ENCODE measurements around the gene ZNF519. TPM values are rescaled to one million over a fixed set of nuclear protein-coding genes. Genes with fewer than 3 reads are reported as not detected.

Gene ZNF519
- total RNA-seq, 1 experiment from 2014 or later, result 23.8 TPM

- Histone ChIP-seq H3F3A (ENCODE audit: insufficient read depth, low read depth) (no peaks in the 10 kb centered on the region), H3K36me3 (ENCODE audit: low read depth) (no peaks in the 10 kb centered on the region), H3K9me2 (ENCODE audit: insufficient read depth) (no peaks in the 10 kb centered on the region; the same call in 1 of the 2 replicates), H3K79me2 (ENCODE audit: low read depth) (no peaks in the 10 kb centered on the region), H3K27ac (no peak overlapping the region), H3K27me3 (ENCODE audit: insufficient read depth, low read depth) (no peaks in the 10 kb centered on the region), H3K4me3 (no peak overlapping the region), H4K20me1 (ENCODE audit: insufficient read depth) (no peaks in the 10 kb centered on the region), H3K9me3 (ENCODE audit: insufficient read depth, low read depth) (no peaks in the 10 kb centered on the region), H2AFZ (no peak overlapping the region), H3K4me2 (no peak overlapping the region), H3K4me1 (replicated peaks; ENCODE audit: insufficient read depth) (no peaks in the 10 kb centered on the region)
- no peak for TF ChIP-seq CTCF (conservative IDR thresholded peaks at IDR 0.05)
- TF ChIP-seq EZH2 (IDR thresholded peaks at IDR 0.05; ENCODE audit: low read depth), result no peak
- DNase-seq, result peak in 1 of 2 experiments; percentile 27
- intact Hi-C loops (cut with micrococcal nuclease; ENCODE audit: unreplicated experiment), result no loop called here
- BruUV-seq (replicated peaks), result no TSS peak
- ChIA-PET POLR2A (ENCODE audit: unreplicated experiment) (no interaction called here), CTCF (no interaction called here)
Measured at GRCh38 chr18:14089781-14090180, 42.5 kb downstream of the ZNF519 start.

- no TSS peak for BruUV-seq (replicated peaks)
- Histone ChIP-seq H4K20me1 (ENCODE audit: insufficient read depth) (no peaks in the 10 kb centered on the region), H3K9me2 (ENCODE audit: insufficient read depth) (no peaks in the 10 kb centered on the region; the same call in 1 of the 2 replicates), H2AFZ (no peak overlapping the region), H3K4me3 (no peak overlapping the region), H3K9me3 (ENCODE audit: insufficient read depth, low read depth) (no peaks in the 10 kb centered on the region), H3K4me1 (replicated peaks; ENCODE audit: insufficient read depth) (no peaks in the 10 kb centered on the region), H3K4me2 (no peak overlapping the region), H3K27ac (no peak overlapping the region), H3K27me3 (ENCODE audit: insufficient read depth, low read depth) (no peaks in the 10 kb centered on the region), H3K36me3 (ENCODE audit: low read depth) (no peaks in the 10 kb centered on the region), H3K79me2 (ENCODE audit: low read depth) (no peaks in the 10 kb centered on the region), H3F3A (ENCODE audit: insufficient read depth, low read depth) (no peaks in the 10 kb centered on the region)
- ChIA-PET CTCF (no interaction called here), POLR2A (ENCODE audit: unreplicated experiment) (no interaction called here)
- intact Hi-C loops (cut with micrococcal nuclease; ENCODE audit: unreplicated experiment), result no loop called here
- DNase-seq, result no peak
- no peak for TF ChIP-seq EZH2 (IDR thresholded peaks at IDR 0.05; ENCODE audit: low read depth)
- no peak for TF ChIP-seq CTCF (conservative IDR thresholded peaks at IDR 0.05)
Measured at GRCh38 chr18:14089191-14089590, 43.0 kb downstream of the ZNF519 start.

GRCh38 chr18:14086458-14087231 lies 45.6 kb downstream of the ZNF519 start:
- BruUV-seq (replicated peaks), result no TSS peak
- Histone ChIP-seq H3F3A (ENCODE audit: insufficient read depth, low read depth) (no peaks in the 10 kb centered on the region), H3K27me3 (ENCODE audit: insufficient read depth, low read depth) (no peaks in the 10 kb centered on the region), H3K9me2 (ENCODE audit: insufficient read depth) (no peaks in the 10 kb centered on the region; the same call in 1 of the 2 replicates), H3K4me3 (no peak overlapping the region), H3K27ac (no peak overlapping the region), H2AFZ (no peak overlapping the region), H3K79me2 (ENCODE audit: low read depth) (no peaks in the 10 kb centered on the region), H3K4me1 (replicated peaks; ENCODE audit: insufficient read depth) (no peaks in the 10 kb centered on the region), H3K36me3 (ENCODE audit: low read depth) (no peaks in the 10 kb centered on the region), H3K4me2 (no peak overlapping the region), H4K20me1 (ENCODE audit: insufficient read depth) (no peaks in the 10 kb centered on the region), H3K9me3 (ENCODE audit: insufficient read depth, low read depth) (no peaks in the 10 kb centered on the region)
- TF ChIP-seq EZH2 (IDR thresholded peaks at IDR 0.05; ENCODE audit: low read depth), result no peak
- peak; percentile 84 for TF ChIP-seq CTCF (conservative IDR thresholded peaks at IDR 0.05)
- CTCF ChIA-PET, result interaction anchor here (0.6 to 1.5 kb wide), 2 partner anchors 126 to 273 kb away, joined by 4 to 6 read pairs; no protein-coding TSS in a partner anchor
- POLR2A ChIA-PET (ENCODE audit: unreplicated experiment), result interaction anchor here (0.5 kb wide), 1 partner anchor 240 kb away, joined by 7 read pairs; no protein-coding TSS in a partner anchor
- intact Hi-C loops (cut with micrococcal nuclease; ENCODE audit: unreplicated experiment), result loop anchor here (1.0 to 2.0 kb wide), 3 partner anchors 262 to 528 kb away; partner anchors contain the start of gene MC5R
- DNase-seq, result peak in 1 of 2 experiments; percentile 19
